ENCODE data around the gene MTA3.

MTA3 gene

DNA sequence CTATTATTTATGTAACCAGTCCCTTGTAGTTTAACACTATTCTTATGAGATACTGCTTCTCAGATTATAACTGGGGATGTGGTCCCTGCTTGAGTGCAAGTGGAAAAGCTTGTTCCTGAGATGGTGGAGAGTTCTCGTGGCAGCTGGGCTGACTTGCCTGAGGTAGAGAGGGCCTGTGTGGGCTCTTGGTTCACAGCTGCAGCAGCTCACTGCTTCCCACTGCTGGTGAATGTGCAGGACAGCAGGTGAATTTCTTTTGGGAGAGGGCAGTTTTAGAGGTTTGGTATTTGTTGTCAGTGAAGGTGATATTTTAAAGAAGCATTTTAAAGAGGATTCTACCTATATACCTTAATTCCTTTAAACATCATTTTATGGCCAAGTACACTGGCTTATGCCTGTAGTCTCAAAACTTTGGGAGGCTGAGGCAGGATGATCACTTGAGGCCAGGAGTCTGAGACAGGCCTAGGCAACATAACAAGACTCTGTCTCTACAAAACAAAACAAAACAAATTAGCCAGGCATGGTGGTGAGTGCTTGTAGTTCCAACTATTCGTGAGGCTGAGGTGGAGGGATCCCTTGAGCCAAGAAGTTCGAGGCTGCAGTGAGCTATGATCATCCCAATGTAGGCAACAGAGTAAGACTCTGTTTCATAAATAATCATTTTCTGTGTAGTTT is 94.8 kb downstream of the MTA3 start:
- Histone ChIP-seq H3K9me3 (ENCODE audit: control insufficient read depth, insufficient read depth, low read length) (no peaks in the 10 kb centered on the region), H3K4me3 (ENCODE audit: low read length) (no peak overlapping the region), H3K4me2 (ENCODE audit: low read length) (no peak overlapping the region), H3K27me3 (ENCODE audit: control insufficient read depth, low read length) (no peaks in the 10 kb centered on the region), H3K4me1 (ENCODE audit: control insufficient read depth, low read length) (peaks cover 7% of the 10 kb centered on the region), H3K9me2 (replicated peaks; ENCODE audit: control insufficient read depth, low read length) (no peaks in the 10 kb centered on the region), H3K27ac (ENCODE audit: low read depth, low read length) (no peak overlapping the region), H3F3A (ENCODE audit: control insufficient read depth, insufficient read depth) (peaks cover 8% of the 10 kb centered on the region), H4K20me1 (ENCODE audit: control insufficient read depth, insufficient read depth, low read depth, low read length) (no peaks in the 10 kb centered on the region), H3K79me2 (ENCODE audit: control insufficient read depth, low read length) (peaks cover 5% of the 10 kb centered on the region; the same call in 1 of the 2 replicates), H3K36me3 (ENCODE audit: control insufficient read depth, low read length) (peaks cover 25% of the 10 kb centered on the region)
- TF ChIP-seq, protein P1, sequence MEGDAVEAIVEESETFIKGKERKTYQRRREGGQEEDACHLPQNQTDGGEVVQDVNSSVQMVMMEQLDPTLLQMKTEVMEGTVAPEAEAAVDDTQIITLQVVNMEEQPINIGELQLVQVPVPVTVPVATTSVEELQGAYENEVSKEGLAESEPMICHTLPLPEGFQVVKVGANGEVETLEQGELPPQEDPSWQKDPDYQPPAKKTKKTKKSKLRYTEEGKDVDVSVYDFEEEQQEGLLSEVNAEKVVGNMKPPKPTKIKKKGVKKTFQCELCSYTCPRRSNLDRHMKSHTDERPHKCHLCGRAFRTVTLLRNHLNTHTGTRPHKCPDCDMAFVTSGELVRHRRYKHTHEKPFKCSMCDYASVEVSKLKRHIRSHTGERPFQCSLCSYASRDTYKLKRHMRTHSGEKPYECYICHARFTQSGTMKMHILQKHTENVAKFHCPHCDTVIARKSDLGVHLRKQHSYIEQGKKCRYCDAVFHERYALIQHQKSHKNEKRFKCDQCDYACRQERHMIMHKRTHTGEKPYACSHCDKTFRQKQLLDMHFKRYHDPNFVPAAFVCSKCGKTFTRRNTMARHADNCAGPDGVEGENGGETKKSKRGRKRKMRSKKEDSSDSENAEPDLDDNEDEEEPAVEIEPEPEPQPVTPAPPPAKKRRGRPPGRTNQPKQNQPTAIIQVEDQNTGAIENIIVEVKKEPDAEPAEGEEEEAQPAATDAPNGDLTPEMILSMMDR (IDR thresholded peaks at IDR 0.05; ENCODE audit: low read depth, low read length, poor library complexity, severe bottlenecking) = peak; percentile 98
- no peak for TF ChIP-seq EZH2phosphoT487 (IDR thresholded peaks at IDR 0.05; ENCODE audit: borderline replicate concordance, low read length)

DNA sequence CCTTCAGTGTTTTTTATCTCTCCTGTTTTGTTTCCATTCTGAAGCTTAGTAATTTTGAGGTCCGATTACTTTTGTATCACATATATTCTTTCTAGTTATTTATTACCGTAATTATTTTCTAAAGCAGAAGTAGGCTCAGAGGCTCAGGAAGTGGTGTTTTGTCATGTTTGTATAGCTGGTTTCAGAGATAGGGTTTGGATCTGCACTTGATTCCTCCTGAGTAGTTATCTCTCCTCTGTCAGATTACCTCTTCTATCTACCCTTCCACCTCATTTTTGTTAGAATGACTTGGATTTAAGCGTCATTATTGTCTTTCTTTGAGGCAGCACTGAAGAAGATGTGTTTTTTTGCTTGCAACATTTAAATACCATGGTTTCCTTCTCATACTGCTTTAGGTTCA is 95.4 kb downstream of the MTA3 start:
- H3K4me1 ChIP-seq (ENCODE audit: control insufficient read depth, low read length) = peaks cover 7% of the 10 kb centered on the region
- TF ChIP-seq, protein P1 (IDR thresholded peaks at IDR 0.05; ENCODE audit: low read depth, low read length, poor library complexity, severe bottlenecking) = no peak
- TF ChIP-seq EZH2phosphoT487 (IDR thresholded peaks at IDR 0.05; ENCODE audit: borderline replicate concordance, low read length) = no peak
- H3K4me3 ChIP-seq (ENCODE audit: low read length) = no peak overlapping the region
- H3K27me3 ChIP-seq (ENCODE audit: control insufficient read depth, low read length) = no peaks in the 10 kb centered on the region
- H3K79me2 ChIP-seq (ENCODE audit: control insufficient read depth, low read length) = peaks cover 5% of the 10 kb centered on the region; the same call in 1 of the 2 replicates
- H3K9me3 ChIP-seq (ENCODE audit: control insufficient read depth, insufficient read depth, low read length) = no peaks in the 10 kb centered on the region
- H4K20me1 ChIP-seq (ENCODE audit: control insufficient read depth, insufficient read depth, low read depth, low read length) = no peaks in the 10 kb centered on the region
- no peaks in the 10 kb centered on the region for H3K9me2 ChIP-seq (replicated peaks; ENCODE audit: control insufficient read depth, low read length)
- peaks cover 24% of the 10 kb centered on the region for H3K36me3 ChIP-seq (ENCODE audit: control insufficient read depth, low read length)
- H3K4me2 ChIP-seq (ENCODE audit: low read length) = no peak overlapping the region
- peaks cover 8% of the 10 kb centered on the region for H3F3A ChIP-seq (ENCODE audit: control insufficient read depth, insufficient read depth)
- H3K27ac ChIP-seq (ENCODE audit: low read depth, low read length) = no peak overlapping the region

DNA sequence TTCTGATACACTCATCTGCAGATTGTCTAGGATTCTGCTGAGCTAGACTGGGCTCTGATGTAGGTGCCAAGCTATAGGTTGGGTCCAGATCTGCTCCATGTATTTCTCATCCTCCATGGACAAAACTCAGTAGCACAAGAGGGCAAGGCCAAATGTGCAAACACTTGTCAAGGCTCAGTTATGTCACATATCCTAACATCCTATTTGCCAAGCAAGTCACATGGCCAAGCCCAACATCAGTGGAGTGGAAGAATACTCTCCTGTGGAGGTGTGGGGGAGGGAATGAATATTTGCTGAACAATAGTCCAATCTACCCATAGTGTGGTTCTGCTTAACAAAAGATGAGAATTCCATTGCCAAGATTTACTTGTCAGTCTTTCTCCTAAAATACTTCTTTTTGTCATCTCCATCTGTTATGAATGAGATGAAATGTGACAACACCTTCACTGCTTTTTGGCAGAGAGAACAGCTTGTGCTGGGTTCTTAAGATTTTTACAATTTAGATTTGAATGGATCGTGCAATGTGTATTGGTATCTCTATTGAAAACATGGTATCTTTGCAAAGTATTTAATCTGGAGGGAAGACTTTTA is 105.7 kb downstream of the MTA3 start:
- H3K9me2 ChIP-seq (replicated peaks; ENCODE audit: control insufficient read depth, low read length) = no peaks in the 10 kb centered on the region
- 0 out of 2 replicates have a peak, but pooled peaks cover 3% of the 10 kb centered on the region for H3F3A ChIP-seq (ENCODE audit: control insufficient read depth, insufficient read depth)
- H3K27me3 ChIP-seq (ENCODE audit: control insufficient read depth, low read length) = no peaks in the 10 kb centered on the region
- no peak for TF ChIP-seq EZH2phosphoT487 (IDR thresholded peaks at IDR 0.05; ENCODE audit: borderline replicate concordance, low read length)
- TF ChIP-seq, protein P1 (IDR thresholded peaks at IDR 0.05; ENCODE audit: low read depth, low read length, poor library complexity, severe bottlenecking) = no peak
- H3K79me2 ChIP-seq (ENCODE audit: control insufficient read depth, low read length) = no peaks in the 10 kb centered on the region; the same call in 1 of the 2 replicates
- no peak overlapping the region for H3K27ac ChIP-seq (ENCODE audit: low read depth, low read length)
- H3K9me3 ChIP-seq (ENCODE audit: control insufficient read depth, insufficient read depth, low read length) = no peaks in the 10 kb centered on the region
- H3K36me3 ChIP-seq (ENCODE audit: control insufficient read depth, low read length) = peaks cover 7% of the 10 kb centered on the region
- H3K4me3 ChIP-seq (ENCODE audit: low read length) = no peak overlapping the region
- no peaks in the 10 kb centered on the region for H4K20me1 ChIP-seq (ENCODE audit: control insufficient read depth, insufficient read depth, low read depth, low read length)
- no peak overlapping the region for H3K4me2 ChIP-seq (ENCODE audit: low read length)
- peaks cover 10% of the 10 kb centered on the region for H3K4me1 ChIP-seq (ENCODE audit: control insufficient read depth, low read length)

Data from DOHH2 (cell line).